HCT116 (cell line): ENCODE measurements around the gene HEPACAM. TPM values are rescaled to one million over a fixed set of nuclear protein-coding genes. Genes with fewer than 3 reads are reported as not detected.

Experiments
- ATAC-seq: fragments of 200-7000 bp; cut with Tn5 transposase; 2 replicates; pipeline ENCODE4 v1.9.1; 2020; ENCODE audit warnings: mild to moderate bottlenecking, moderate library complexity
- BruUV-seq: library from RNA; stranded (reverse); fragments of 400-500 nt; replicated peaks from 2 replicates; lab custom pipeline; 2021; lab: Mats Ljungman, UMichigan
- CTCF ChIA-PET: fragments of 300-600 bp; sonication (Branson Sonifier 250); formaldehyde crosslinking; loops from one replicate; lab custom pipeline; 2021; ENCODE audit warnings: antibody characterized with exemption; lab: Charles Lee
- POLR2A ChIA-PET: fragments of 300-600, 350-600 bp; sonication (Branson Sonifier 250); formaldehyde crosslinking; loops from one replicate; lab custom pipeline; 2021; ENCODE audit warnings: antibody characterized with exemption; lab: Charles Lee
- RAD21 ChIA-PET, 2 experiments: fragments of 300-600 bp; sonication (Branson Sonifier 250); formaldehyde crosslinking; loops; one replicate each; lab custom pipeline; 2023; ENCODE audit warnings: low total read pairs in 2 of 2; ENCODE audit not compliant: uncharacterized antibody in 2 of 2, unreplicated experiment in 2 of 2, low non-redundant PET in 1 of 2; lab: Charles Lee
- DNase-seq: peaks from one replicate; pipeline ENCODE4 v3.0.0-alpha.2; 2010; ENCODE audit warnings: low read depth, low spot score
- H2AFZ ChIP-seq: fragments of 200-600 bp; shearing (Covaris generic), sonication (generic); 2 replicates; pipeline ENCODE4 v1.6.1; 2017; ENCODE audit warnings: low read depth, mixed run types, mixed read lengths, antibody characterized with exemption, low read length; ENCODE audit not compliant: poor library complexity, severe bottlenecking
- H3K27ac ChIP-seq: 2 replicates; pipeline ENCODE4 v1.5.1; 2012; ENCODE audit warnings: low read depth, low read length
- H3K27me3 ChIP-seq: fragments of 200-600 bp; sonication (generic); 2 replicates; pipeline ENCODE4 v1.6.1; 2016; ENCODE audit warnings: mixed run types, low read length, mixed read lengths; ENCODE audit not compliant: insufficient read depth
- H3K36me3 ChIP-seq, 2 experiments: fragments of 200-500 bp in 1 of 2; fragments of 200-600 bp in 1 of 2; sonication (Bioruptor generic) in 1 of 2; sonication (generic) in 1 of 2; 2 replicates each; pipeline versions ENCODE4 v1.5.1 to v1.6.1; 2014 to 2016; ENCODE audit warnings: low read length in 2 of 2, inconsistent platforms in 1 of 2, mixed read lengths in 1 of 2, mixed run types in 1 of 2; ENCODE audit not compliant: insufficient read depth in 2 of 2, control insufficient read depth in 1 of 2
- H3K4me1 ChIP-seq, 2 experiments: fragments of 200-600 bp in 1 of 2; sonication (generic) in 1 of 2; 2 replicates each; pipeline versions ENCODE4 v1.5.1 to v1.6.1; 2012 to 2017; ENCODE audit warnings: low read length in 2 of 2, inconsistent platforms in 1 of 2, mild to moderate bottlenecking in 1 of 2, mixed read lengths in 1 of 2, mixed run types in 1 of 2, moderate library complexity in 1 of 2; ENCODE audit not compliant: insufficient read depth in 2 of 2, control insufficient read depth in 1 of 2
- H3K4me2 ChIP-seq: fragments of 200-600 bp; sonication (generic); 2 replicates; pipeline ENCODE4 v1.6.1; 2017; ENCODE audit warnings: mixed run types, low read length, mixed read lengths
- H3K4me3 ChIP-seq, 2 experiments: fragments of 200-600 bp in 1 of 2; sonication (generic) in 1 of 2; replicated peaks in 1 of 2; 2 replicates each; pipeline ENCODE4 v1.5.1; 2011 to 2016; ENCODE audit warnings: low read length in 2 of 2, control low read depth in 1 of 2, low read depth in 1 of 2, mild to moderate bottlenecking in 1 of 2, mixed read lengths in 1 of 2, mixed run types in 1 of 2
- H3K79me2 ChIP-seq: fragments of 200-600 bp; sonication (generic); 2 replicates; pipeline ENCODE4 v1.6.1; 2017; ENCODE audit warnings: mild to moderate bottlenecking, mixed run types, low read length, moderate library complexity, mixed read lengths; ENCODE audit not compliant: insufficient read depth
- H3K9ac ChIP-seq: fragments of 200-600 bp; sonication (generic); 2 replicates; pipeline ENCODE4 v1.6.1; 2016; ENCODE audit warnings: low read length, mixed read lengths
- H3K9me2 ChIP-seq: fragments of 200-600 bp; sonication (generic), shearing (Covaris generic); 2 replicates; pipeline ENCODE4 v1.6.1; 2017; ENCODE audit warnings: mixed run types, mild to moderate bottlenecking, moderate library complexity; ENCODE audit not compliant: insufficient read depth
- H3K9me3 ChIP-seq, 2 experiments: fragments of 200-500 bp in 1 of 2; fragments of 200-600 bp in 1 of 2; sonication (Bioruptor generic) in 1 of 2; sonication (generic) in 1 of 2; 2 replicates each; pipeline ENCODE4 v1.6.1; 2014 to 2017; ENCODE audit warnings: low read length in 2 of 2, mixed read lengths in 2 of 2, inconsistent platforms in 1 of 2, low read depth in 1 of 2, mild to moderate bottlenecking in 1 of 2, mixed run types in 1 of 2, moderate library complexity in 1 of 2; ENCODE audit not compliant: control insufficient read depth in 1 of 2, insufficient read depth in 1 of 2
- H4K20me1 ChIP-seq: fragments of 200-600 bp; sonication (generic), shearing (Covaris generic); 2 replicates; pipeline ENCODE4 v1.6.1; 2017; ENCODE audit warnings: mixed run types, mild to moderate bottlenecking, moderate library complexity; ENCODE audit not compliant: insufficient read depth
- CBX3 ChIP-seq: IDR thresholded peaks from 2 replicates; pipeline ENCODE4 v1.6.1; 2012; ENCODE audit warnings: low read depth
- EGR1 ChIP-seq: IDR thresholded peaks from 2 replicates; pipeline ENCODE4 v1.6.1; 2012; ENCODE audit warnings: low read depth
- POLR2A ChIP-seq: IDR thresholded peaks from 2 replicates; pipeline ENCODE4 v1.7.0; 2011; ENCODE audit warnings: borderline replicate concordance; ENCODE audit not compliant: insufficient read depth, insufficient read length; ENCODE audit errors: extremely low read depth
- POLR2AphosphoS5 ChIP-seq: IDR thresholded peaks from 2 replicates; pipeline ENCODE4 v1.6.1; 2011; ENCODE audit warnings: mild to moderate bottlenecking, low read depth, low read length, moderate library complexity
- RAD21 ChIP-seq: IDR thresholded peaks from 2 replicates; pipeline ENCODE4 v1.6.1; 2012; ENCODE audit warnings: low read depth, mild to moderate bottlenecking
- SIN3A ChIP-seq: IDR thresholded peaks from 2 replicates; pipeline ENCODE4 v1.6.1; 2012; ENCODE audit warnings: low read depth
- TCF7L2 ChIP-seq: IDR thresholded peaks from 2 replicates; pipeline ENCODE4 v1.7.0; 2011; ENCODE audit warnings: borderline replicate concordance, inconsistent platforms; ENCODE audit not compliant: insufficient read depth, insufficient read length; ENCODE audit errors: extremely low read depth
- ZFX ChIP-seq: fragments of 450-650 bp; IDR thresholded peaks from 2 replicates; pipeline ENCODE4 v1.6.1; 2017
- intact Hi-C: fragments of 100-400 bp; cut with micrococcal nuclease; formaldehyde crosslinking; loops from 2 replicates; pipeline ENCODE4 v1.10.0; 2022
- total RNA-seq: library from RNA; stranded (reverse); gene quantifications from one replicate; pipeline ENCODE4 v1.2.1, GENCODE V29; 2021; ENCODE audit not compliant: unreplicated experiment
- TF ChIP-seq, protein P1 (sequence below): IDR thresholded peaks from 2 replicates; pipeline ENCODE4 v1.6.1; 2011; ENCODE audit warnings: mild to moderate bottlenecking, low read length, moderate library complexity; ENCODE audit not compliant: insufficient replicate concordance; ENCODE audit errors: extremely low read depth
- TF ChIP-seq, protein P2 (sequence below), 3 experiments: fragments of 200-600 bp in 1 of 3; sonication (generic) in 1 of 3; IDR thresholded peaks in 2 of 3; conservative IDR thresholded peaks in 1 of 3; 2 replicates each; pipeline ENCODE4 v1.5.1; 2012 to 2017; ENCODE audit warnings: low read depth in 2 of 3, low read length in 2 of 3, antibody characterized with exemption in 1 of 3, borderline replicate concordance in 1 of 3, control low read depth in 1 of 3, mild to moderate bottlenecking in 1 of 3, mixed read lengths in 1 of 3, mixed run types in 1 of 3, moderate library complexity in 1 of 3; ENCODE audit not compliant: insufficient read depth in 1 of 3
- TF ChIP-seq, protein P3 (sequence below): IDR thresholded peaks from 2 replicates; pipeline ENCODE4 v1.6.1; 2012; ENCODE audit warnings: low read depth

Gene HEPACAM
- total RNA-seq, 1 experiment from 2014 or later, result not detected

DNA sequence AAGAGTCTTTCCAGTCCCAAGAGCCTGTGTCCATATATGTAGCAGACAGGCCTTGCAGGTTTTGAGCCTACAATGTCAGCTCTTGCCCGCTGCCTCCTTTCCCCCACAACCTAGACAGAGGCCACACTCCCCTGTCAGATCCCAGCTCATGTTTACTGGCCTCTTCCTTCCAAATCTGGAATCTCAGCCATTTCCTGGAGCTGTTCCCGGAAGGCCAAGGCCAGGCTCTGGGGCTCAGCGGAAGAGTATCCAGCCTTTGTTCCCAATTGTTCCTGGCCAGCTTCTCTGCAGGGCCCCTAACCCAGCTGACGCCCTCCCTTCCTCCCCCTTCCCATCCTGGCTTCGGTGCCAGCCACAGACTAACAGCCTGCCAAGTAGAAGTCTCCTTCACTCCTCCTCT lies 37.1 kb downstream of the HEPACAM start:
- Histone ChIP-seq H3K4me2 (peak overlapping the region; percentile 42), H3K79me2 (no peaks in the 10 kb centered on the region), H3K36me3 (no peaks in the 10 kb centered on the region), H3K4me3 (no peak overlapping the region; a peak in 1 of 4 replicates), H3K4me1 (peaks cover 6 to 42% of the 10 kb centered on the region in 2 experiments), H3K27ac (no peak overlapping the region), H3K27me3 (no peaks in the 10 kb centered on the region), H4K20me1 (no peaks in the 10 kb centered on the region), H2AFZ (peak overlapping the region; percentile 33), H3K9ac (no peak overlapping the region), H3K9me3 (no peaks in the 10 kb centered on the region), H3K9me2 (no peaks in the 10 kb centered on the region)
- CTCF ChIA-PET, result interaction anchor here (2.6 kb wide), 1 partner anchor 23 kb away, joined by 15 read pairs; no protein-coding TSS in a partner anchor
- ATAC-seq (peak; percentile 6; the same call in 1 of the 2 replicates), DNase-seq (no peak)
- no TSS peak for BruUV-seq
- TF ChIP-seq POLR2AphosphoS5, result peak; percentile 6; the same call in 1 of the 2 replicates
- no peak for TF ChIP-seq TCF7L2
- TF ChIP-seq CBX3, result no peak
- TF ChIP-seq RAD21, result no peak
- intact Hi-C loops, result no loop called here
- POLR2A ChIA-PET, result interaction anchor here (0.6 to 1.9 kb wide), 3 partner anchors 22 to 141 kb away, joined by 3 to 19 read pairs (median 5); partner anchors contain the start of gene CCDC15
- RAD21 ChIA-PET, result no interaction called here

DNA sequence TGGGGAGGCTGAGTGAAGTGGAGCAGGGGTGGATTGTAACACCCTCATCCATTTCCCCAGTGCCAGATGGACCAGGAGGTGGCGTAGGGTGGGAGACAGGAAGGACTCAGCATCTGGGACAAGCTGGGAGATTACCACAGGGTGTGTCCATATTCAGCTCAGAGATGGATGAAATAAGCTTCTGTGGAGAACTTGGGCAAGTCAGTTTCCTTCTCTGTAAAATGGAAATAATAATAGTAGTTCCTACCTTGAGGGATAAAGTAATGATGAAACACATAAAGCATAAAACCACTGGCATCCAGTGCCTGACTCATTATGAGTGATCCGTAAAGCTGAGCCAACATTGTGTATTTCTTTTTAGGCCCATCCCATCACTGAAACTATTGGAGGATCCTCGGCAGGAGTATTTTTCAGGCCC lies 37.6 kb downstream of the HEPACAM start:
- no peak overlapping the region for H3K4me3 ChIP-seq
- H3K4me2 ChIP-seq, result peak overlapping the region; percentile 42
- H3K4me1 ChIP-seq, result peaks cover 6 to 42% of the 10 kb centered on the region in 2 experiments
- no peak overlapping the region for H3K9ac ChIP-seq
- CTCF ChIA-PET, result interaction anchor here (2.6 kb wide), 1 partner anchor 22 kb away, joined by 15 read pairs; no protein-coding TSS in a partner anchor
- no peaks in the 10 kb centered on the region for H3K36me3 ChIP-seq
- DNase-seq (peak; percentile 22), ATAC-seq (peak; percentile 39)
- BruUV-seq, result no TSS peak
- intact Hi-C loops, result no loop called here
- H2AFZ ChIP-seq, result peak overlapping the region; percentile 33
- H4K20me1 ChIP-seq, result no peaks in the 10 kb centered on the region
- H3K9me3 ChIP-seq, result no peaks in the 10 kb centered on the region
- no peak overlapping the region for H3K27ac ChIP-seq
- no peaks in the 10 kb centered on the region for H3K79me2 ChIP-seq
- POLR2A ChIA-PET, result interaction anchor here (0.6 to 1.9 kb wide), 3 partner anchors 22 to 141 kb away, joined by 3 to 19 read pairs (median 5); partner anchors contain the start of gene CCDC15
- RAD21 ChIA-PET, result no interaction called here
- no peaks in the 10 kb centered on the region for H3K9me2 ChIP-seq
- H3K27me3 ChIP-seq, result no peaks in the 10 kb centered on the region
- TF ChIP-seq, protein P1, sequence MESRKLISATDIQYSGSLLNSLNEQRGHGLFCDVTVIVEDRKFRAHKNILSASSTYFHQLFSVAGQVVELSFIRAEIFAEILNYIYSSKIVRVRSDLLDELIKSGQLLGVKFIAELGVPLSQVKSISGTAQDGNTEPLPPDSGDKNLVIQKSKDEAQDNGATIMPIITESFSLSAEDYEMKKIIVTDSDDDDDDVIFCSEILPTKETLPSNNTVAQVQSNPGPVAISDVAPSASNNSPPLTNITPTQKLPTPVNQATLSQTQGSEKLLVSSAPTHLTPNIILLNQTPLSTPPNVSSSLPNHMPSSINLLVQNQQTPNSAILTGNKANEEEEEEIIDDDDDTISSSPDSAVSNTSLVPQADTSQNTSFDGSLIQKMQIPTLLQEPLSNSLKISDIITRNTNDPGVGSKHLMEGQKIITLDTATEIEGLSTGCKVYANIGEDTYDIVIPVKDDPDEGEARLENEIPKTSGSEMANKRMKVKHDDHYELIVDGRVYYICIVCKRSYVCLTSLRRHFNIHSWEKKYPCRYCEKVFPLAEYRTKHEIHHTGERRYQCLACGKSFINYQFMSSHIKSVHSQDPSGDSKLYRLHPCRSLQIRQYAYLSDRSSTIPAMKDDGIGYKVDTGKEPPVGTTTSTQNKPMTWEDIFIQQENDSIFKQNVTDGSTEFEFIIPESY, result no peak
- no peak for TF ChIP-seq EGR1
- no peak for TF ChIP-seq POLR2A
- TF ChIP-seq POLR2AphosphoS5, result peak; percentile 43; the same call in 1 of the 2 replicates
- no peak for TF ChIP-seq SIN3A
- TF ChIP-seq, protein P2, sequence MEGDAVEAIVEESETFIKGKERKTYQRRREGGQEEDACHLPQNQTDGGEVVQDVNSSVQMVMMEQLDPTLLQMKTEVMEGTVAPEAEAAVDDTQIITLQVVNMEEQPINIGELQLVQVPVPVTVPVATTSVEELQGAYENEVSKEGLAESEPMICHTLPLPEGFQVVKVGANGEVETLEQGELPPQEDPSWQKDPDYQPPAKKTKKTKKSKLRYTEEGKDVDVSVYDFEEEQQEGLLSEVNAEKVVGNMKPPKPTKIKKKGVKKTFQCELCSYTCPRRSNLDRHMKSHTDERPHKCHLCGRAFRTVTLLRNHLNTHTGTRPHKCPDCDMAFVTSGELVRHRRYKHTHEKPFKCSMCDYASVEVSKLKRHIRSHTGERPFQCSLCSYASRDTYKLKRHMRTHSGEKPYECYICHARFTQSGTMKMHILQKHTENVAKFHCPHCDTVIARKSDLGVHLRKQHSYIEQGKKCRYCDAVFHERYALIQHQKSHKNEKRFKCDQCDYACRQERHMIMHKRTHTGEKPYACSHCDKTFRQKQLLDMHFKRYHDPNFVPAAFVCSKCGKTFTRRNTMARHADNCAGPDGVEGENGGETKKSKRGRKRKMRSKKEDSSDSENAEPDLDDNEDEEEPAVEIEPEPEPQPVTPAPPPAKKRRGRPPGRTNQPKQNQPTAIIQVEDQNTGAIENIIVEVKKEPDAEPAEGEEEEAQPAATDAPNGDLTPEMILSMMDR (IDR thresholded peaks at IDR 0.05 in 2 of 3, conservative IDR thresholded peaks at IDR 0.05 in 1 of 3; ENCODE audit: borderline replicate concordance in 1 of 3, insufficient read depth in 1 of 3, low read depth in 2 of 3, low read length in 2 of 3), result no peak
- TF ChIP-seq, protein P3, sequence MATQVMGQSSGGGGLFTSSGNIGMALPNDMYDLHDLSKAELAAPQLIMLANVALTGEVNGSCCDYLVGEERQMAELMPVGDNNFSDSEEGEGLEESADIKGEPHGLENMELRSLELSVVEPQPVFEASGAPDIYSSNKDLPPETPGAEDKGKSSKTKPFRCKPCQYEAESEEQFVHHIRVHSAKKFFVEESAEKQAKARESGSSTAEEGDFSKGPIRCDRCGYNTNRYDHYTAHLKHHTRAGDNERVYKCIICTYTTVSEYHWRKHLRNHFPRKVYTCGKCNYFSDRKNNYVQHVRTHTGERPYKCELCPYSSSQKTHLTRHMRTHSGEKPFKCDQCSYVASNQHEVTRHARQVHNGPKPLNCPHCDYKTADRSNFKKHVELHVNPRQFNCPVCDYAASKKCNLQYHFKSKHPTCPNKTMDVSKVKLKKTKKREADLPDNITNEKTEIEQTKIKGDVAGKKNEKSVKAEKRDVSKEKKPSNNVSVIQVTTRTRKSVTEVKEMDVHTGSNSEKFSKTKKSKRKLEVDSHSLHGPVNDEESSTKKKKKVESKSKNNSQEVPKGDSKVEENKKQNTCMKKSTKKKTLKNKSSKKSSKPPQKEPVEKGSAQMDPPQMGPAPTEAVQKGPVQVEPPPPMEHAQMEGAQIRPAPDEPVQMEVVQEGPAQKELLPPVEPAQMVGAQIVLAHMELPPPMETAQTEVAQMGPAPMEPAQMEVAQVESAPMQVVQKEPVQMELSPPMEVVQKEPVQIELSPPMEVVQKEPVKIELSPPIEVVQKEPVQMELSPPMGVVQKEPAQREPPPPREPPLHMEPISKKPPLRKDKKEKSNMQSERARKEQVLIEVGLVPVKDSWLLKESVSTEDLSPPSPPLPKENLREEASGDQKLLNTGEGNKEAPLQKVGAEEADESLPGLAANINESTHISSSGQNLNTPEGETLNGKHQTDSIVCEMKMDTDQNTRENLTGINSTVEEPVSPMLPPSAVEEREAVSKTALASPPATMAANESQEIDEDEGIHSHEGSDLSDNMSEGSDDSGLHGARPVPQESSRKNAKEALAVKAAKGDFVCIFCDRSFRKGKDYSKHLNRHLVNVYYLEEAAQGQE, result no peak
- TF ChIP-seq ZFX, result no peak
